ENCODE data around the gene DUSP9. TPM values are rescaled to one million over a fixed set of nuclear protein-coding genes. Genes with fewer than 3 reads are reported as not detected.

Gene DUSP9
- total RNA-seq, 5 donors from 2014 or later (not counting 1 experiment from before 2014, with no cell fraction given), result 0.13 to 0.19 TPM; not detected in 3

GRCh38 chrX:153608806-153609205 lies 38.2 kb upstream of the DUSP9 start:
- H3K4me3 ChIP-seq (ENCODE audit: control insufficient read depth in 1 of 2, extremely low read depth in 1 of 2, low read length in 1 of 2), result no peak overlapping the region
- peaks cover 0 to 20% of the 10 kb centered on the region in 2 experiments for H3K4me1 ChIP-seq (ENCODE audit: control insufficient read depth in 1 of 2, extremely low read depth in 1 of 2, insufficient read depth in 2 of 2, low read length in 2 of 2)
- H3K27ac Mint-ChIP-seq, result no peak overlapping the region
- no CpG with 5 or more reads among the region's 4 CpGs for WGBS (ENCODE audit: insufficient coverage)
- H3K27ac ChIP-seq (ENCODE audit: low read length), result no peak overlapping the region
- H3K4me1 Mint-ChIP-seq, result peaks cover 7 to 16% (median 10%) of the 10 kb centered on the region in 3 donors
- peaks cover 0 to 3% of the 10 kb centered on the region in 2 experiments for H3K27me3 ChIP-seq (replicated peaks in 1 of 2; ENCODE audit: control insufficient read depth in 2 of 2, extremely low read depth in 1 of 2, insufficient read depth in 2 of 2, low read length in 1 of 2)
- H3K27me3 Mint-ChIP-seq, result peaks cover 0 to 4% of the 10 kb centered on the region in 2 donors
- ATAC-seq (replicated peaks in 1 of 4), result no peak
- DNase-seq, result no peak
- no peaks in the 10 kb centered on the region for H3K36me3 ChIP-seq (ENCODE audit: control insufficient read depth in 2 of 2, extremely low read depth in 1 of 2, insufficient read depth in 1 of 2, low read length in 1 of 2)
- H3K36me3 Mint-ChIP-seq, result no peaks in the 10 kb centered on the region
- H3K4me3 Mint-ChIP-seq, result peak overlapping the region in 1 of 3 donors; percentile 81
- POLR2A ChIA-PET, result no interaction called here
- H3K9me3 Mint-ChIP-seq, result peaks cover 0 to 4% (median 0%) of the 10 kb centered on the region in 3 donors
- CTCF ChIA-PET, result interaction anchor here in 1 of 2 donors (1.9 kb wide), 1 partner anchor 9 kb away, joined by 6 read pairs; no protein-coding TSS in a partner anchor
- H3K9me3 ChIP-seq, result no peaks in the 10 kb centered on the region

GRCh38 chrX:153609917-153610835 lies 36.8 kb upstream of the DUSP9 start:
- POLR2A ChIA-PET, result no interaction called here
- CTCF ChIA-PET, result interaction anchor here (0.5 to 1.9 kb wide), 9 partner anchors 10 to 579 kb away, joined by 3 to 7 read pairs (median 3); no protein-coding TSS in a partner anchor
- H3K27ac Mint-ChIP-seq, result peak overlapping the region; percentile 66 to 83
- H3K27me3 ChIP-seq (replicated peaks in 1 of 2; ENCODE audit: control insufficient read depth in 2 of 2, extremely low read depth in 1 of 2, insufficient read depth in 2 of 2, low read length in 1 of 2), result peaks cover 0 to 3% of the 10 kb centered on the region in 2 experiments
- peaks cover 1 to 8% of the 10 kb centered on the region in 2 donors for H3K27me3 Mint-ChIP-seq
- peaks cover 0 to 21% of the 10 kb centered on the region in 2 experiments for H3K4me1 ChIP-seq (ENCODE audit: control insufficient read depth in 1 of 2, extremely low read depth in 1 of 2, insufficient read depth in 2 of 2, low read length in 2 of 2)
- no peaks in the 10 kb centered on the region for H3K36me3 ChIP-seq (ENCODE audit: control insufficient read depth in 2 of 2, extremely low read depth in 1 of 2, insufficient read depth in 1 of 2, low read length in 1 of 2)
- peaks cover 10 to 15% (median 12%) of the 10 kb centered on the region in 3 donors for H3K4me1 Mint-ChIP-seq
- no peaks in the 10 kb centered on the region for H3K9me3 ChIP-seq
- H3K36me3 Mint-ChIP-seq, result no peaks in the 10 kb centered on the region
- H3K4me3 Mint-ChIP-seq, result peak overlapping the region; percentile 77 to 84 (median 81)
- 8% methylated on average over 24 of the region's 63 CpGs for WGBS (ENCODE audit: insufficient coverage)
- H3K4me3 ChIP-seq (ENCODE audit: control insufficient read depth in 1 of 2, extremely low read depth in 1 of 2, low read length in 1 of 2), result peak overlapping the region; percentile 35 to 56
- DNase-seq (peak; percentile 32 to 87 (median 67)), ATAC-seq (replicated peaks in 1 of 4) (peak; percentile 88 to 93 (median 90))
- peaks cover 0 to 4% (median 0%) of the 10 kb centered on the region in 3 donors for H3K9me3 Mint-ChIP-seq
- H3K27ac ChIP-seq (ENCODE audit: low read length), result no peak overlapping the region

GRCh38 chrX:153610836-153611213 lies 36.2 kb upstream of the DUSP9 start:
- no peak overlapping the region for H3K4me3 ChIP-seq (ENCODE audit: control insufficient read depth in 1 of 2, extremely low read depth in 1 of 2, low read length in 1 of 2)
- Mint-ChIP-seq H3K9me3 (peaks cover 0 to 4% (median 0%) of the 10 kb centered on the region in 3 donors), H3K27ac (peak overlapping the region in 1 of 2 donors; percentile 66), H3K36me3 (no peaks in the 10 kb centered on the region), H3K27me3 (peaks cover 2 to 8% of the 10 kb centered on the region in 2 donors), H3K4me1 (peaks cover 12 to 19% (median 12%) of the 10 kb centered on the region in 3 donors), H3K4me3 (peak overlapping the region; percentile 77 to 84 (median 81))
- no peaks in the 10 kb centered on the region for H3K36me3 ChIP-seq (ENCODE audit: control insufficient read depth in 2 of 2, extremely low read depth in 1 of 2, insufficient read depth in 1 of 2, low read length in 1 of 2)
- DNase-seq (no peak), ATAC-seq (replicated peaks in 1 of 4) (no peak)
- H3K4me1 ChIP-seq (ENCODE audit: control insufficient read depth in 1 of 2, extremely low read depth in 1 of 2, insufficient read depth in 2 of 2, low read length in 2 of 2), result peaks cover 0 to 21% of the 10 kb centered on the region in 2 experiments
- H3K27me3 ChIP-seq (replicated peaks in 1 of 2; ENCODE audit: control insufficient read depth in 2 of 2, extremely low read depth in 1 of 2, insufficient read depth in 2 of 2, low read length in 1 of 2), result peaks cover 0 to 3% of the 10 kb centered on the region in 2 experiments
- POLR2A ChIA-PET, result no interaction called here
- H3K27ac ChIP-seq (ENCODE audit: low read length), result no peak overlapping the region
- no peaks in the 10 kb centered on the region for H3K9me3 ChIP-seq
- WGBS (ENCODE audit: insufficient coverage), result 70% methylated on average over 2 of the region's 9 CpGs
- CTCF ChIA-PET, result no interaction called here

- ChIA-PET CTCF (interaction anchor here in 1 of 2 donors (1.0 kb wide), 1 partner anchor 57 kb away, joined by 3 read pairs; no protein-coding TSS in a partner anchor), POLR2A (no interaction called here)
- peak overlapping the region in 1 of 3 donors; percentile 81 for H3K4me3 Mint-ChIP-seq
These were observed 35.5 kb upstream of the DUSP9 start for GRCh38 chrX:153611298-153612095.

GRCh38 chrX:153612413-153612812 lies 34.6 kb upstream of the DUSP9 start:
- WGBS (ENCODE audit: insufficient coverage), result no CpG with 5 or more reads among the region's 10 CpGs
- no peaks in the 10 kb centered on the region for H3K36me3 Mint-ChIP-seq
- ChIA-PET POLR2A (no interaction called here), CTCF (interaction anchor here in 1 of 2 donors (1.0 kb wide), 1 partner anchor 56 kb away, joined by 3 read pairs; no protein-coding TSS in a partner anchor)
- Histone ChIP-seq H3K4me1 (ENCODE audit: control insufficient read depth in 1 of 2, extremely low read depth in 1 of 2, insufficient read depth in 2 of 2, low read length in 2 of 2) (peaks cover 0 to 21% of the 10 kb centered on the region in 2 experiments), H3K27me3 (replicated peaks in 1 of 2; ENCODE audit: control insufficient read depth in 2 of 2, extremely low read depth in 1 of 2, insufficient read depth in 2 of 2, low read length in 1 of 2) (peaks cover 0 to 3% of the 10 kb centered on the region in 2 experiments), H3K4me3 (ENCODE audit: control insufficient read depth in 1 of 2, extremely low read depth in 1 of 2, low read length in 1 of 2) (no peak overlapping the region), H3K9me3 (no peaks in the 10 kb centered on the region), H3K27ac (ENCODE audit: low read length) (no peak overlapping the region), H3K36me3 (ENCODE audit: control insufficient read depth in 2 of 2, extremely low read depth in 1 of 2, insufficient read depth in 1 of 2, low read length in 1 of 2) (no peaks in the 10 kb centered on the region)
- no peak for DNase-seq
- H3K27me3 Mint-ChIP-seq, result peaks cover 2 to 16% of the 10 kb centered on the region in 2 donors
- H3K27ac Mint-ChIP-seq, result no peak overlapping the region
- H3K9me3 Mint-ChIP-seq, result peaks cover 0 to 4% (median 0%) of the 10 kb centered on the region in 3 donors
- peaks cover 12 to 19% (median 12%) of the 10 kb centered on the region in 3 donors for H3K4me1 Mint-ChIP-seq
- ATAC-seq (replicated peaks in 1 of 4), result no peak
- no peak overlapping the region for H3K4me3 Mint-ChIP-seq

More at GRCh38 chrX:153611298-153612095, 35.5 kb upstream of the DUSP9 start:
- no peaks in the 10 kb centered on the region for H3K36me3 Mint-ChIP-seq
- H3K27ac Mint-ChIP-seq, result no peak overlapping the region
- Histone ChIP-seq H3K9me3 (no peaks in the 10 kb centered on the region), H3K27me3 (replicated peaks in 1 of 2; ENCODE audit: control insufficient read depth in 2 of 2, extremely low read depth in 1 of 2, insufficient read depth in 2 of 2, low read length in 1 of 2) (peaks cover 0 to 3% of the 10 kb centered on the region in 2 experiments), H3K4me3 (ENCODE audit: control insufficient read depth in 1 of 2, extremely low read depth in 1 of 2, low read length in 1 of 2) (no peak overlapping the region), H3K27ac (ENCODE audit: low read length) (no peak overlapping the region), H3K36me3 (ENCODE audit: control insufficient read depth in 2 of 2, extremely low read depth in 1 of 2, insufficient read depth in 1 of 2, low read length in 1 of 2) (no peaks in the 10 kb centered on the region), H3K4me1 (ENCODE audit: control insufficient read depth in 1 of 2, extremely low read depth in 1 of 2, insufficient read depth in 2 of 2, low read length in 2 of 2) (peaks cover 0 to 21% of the 10 kb centered on the region in 2 experiments)
- ATAC-seq (replicated peaks in 1 of 4) (no peak), DNase-seq (no peak)
- H3K9me3 Mint-ChIP-seq, result peaks cover 0 to 4% (median 0%) of the 10 kb centered on the region in 3 donors
- H3K27me3 Mint-ChIP-seq, result peaks cover 2 to 14% of the 10 kb centered on the region in 2 donors
- peaks cover 12 to 19% (median 12%) of the 10 kb centered on the region in 3 donors for H3K4me1 Mint-ChIP-seq
- WGBS (ENCODE audit: insufficient coverage), result 100% methylated on average over 2 of the region's 14 CpGs
